Keratinocyte (primary cell): ENCODE data around the gene TRPC3.

Experiments
- CTCF ChIP-seq, 3 experiments: IDR thresholded peaks in 1 of 3; conservative IDR thresholded peaks in 1 of 3; optimal IDR thresholded peaks in 1 of 3; 2 replicates in 2 of 3; 3 replicates in 1 of 3; pipeline versions ENCODE3 to v1.5.1; 2011; ENCODE audit warnings: low read length in 3 of 3, mild to moderate bottlenecking in 3 of 3, moderate library complexity in 2 of 3, control low read depth in 1 of 3, inconsistent platforms in 1 of 3; ENCODE audit not compliant: insufficient read depth in 2 of 3; ENCODE audit errors: extremely low read depth in 1 of 3
- EZH2 ChIP-seq: IDR thresholded peaks from one replicate; pipeline ENCODE4 v1.6.1; 2012; ENCODE audit warnings: inconsistent platforms, mild to moderate bottlenecking, low read length, moderate library complexity

GRCh38 chr4:121978172-121978516, 26.3 kb upstream of the TRPC3 start:
- TF ChIP-seq CTCF (optimal IDR thresholded peaks at IDR 0.05 in 1 of 3, IDR thresholded peaks at IDR 0.05 in 1 of 3, conservative IDR thresholded peaks at IDR 0.05 in 1 of 3; ENCODE audit: extremely low read depth in 1 of 3, insufficient read depth in 2 of 3, low read length in 3 of 3) (no peak), EZH2 (no peak)
